Measurements from ENCODE around the gene NDOR1.

DNA sequence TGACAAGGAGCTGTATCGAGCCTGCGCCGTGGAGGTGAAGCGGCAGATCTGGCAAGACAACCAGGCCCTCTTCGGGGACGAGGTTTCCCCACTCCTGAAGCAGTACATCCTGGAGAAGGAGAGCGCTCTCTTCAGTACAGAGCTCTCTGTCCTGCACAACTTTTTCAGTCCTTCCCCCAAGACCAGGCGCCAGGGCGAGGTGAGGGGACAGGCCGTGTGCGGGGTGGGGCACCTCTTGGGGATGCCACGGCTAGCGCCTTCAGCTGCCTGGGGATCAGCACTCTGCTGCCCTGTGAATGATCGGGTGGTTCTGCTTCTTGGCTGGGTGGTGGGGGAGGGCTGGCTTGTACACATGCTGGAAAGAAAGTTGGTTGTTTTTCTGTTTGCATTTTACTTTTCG, 51.4 kb downstream of the NDOR1 start:
- TF ChIP-seq POLR2A (IDR thresholded peaks at IDR 0.05; ENCODE audit: low read length) = no peak
- TF ChIP-seq, protein P1, sequence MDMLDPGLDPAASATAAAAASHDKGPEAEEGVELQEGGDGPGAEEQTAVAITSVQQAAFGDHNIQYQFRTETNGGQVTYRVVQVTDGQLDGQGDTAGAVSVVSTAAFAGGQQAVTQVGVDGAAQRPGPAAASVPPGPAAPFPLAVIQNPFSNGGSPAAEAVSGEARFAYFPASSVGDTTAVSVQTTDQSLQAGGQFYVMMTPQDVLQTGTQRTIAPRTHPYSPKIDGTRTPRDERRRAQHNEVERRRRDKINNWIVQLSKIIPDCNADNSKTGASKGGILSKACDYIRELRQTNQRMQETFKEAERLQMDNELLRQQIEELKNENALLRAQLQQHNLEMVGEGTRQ (IDR thresholded peaks at IDR 0.05) = no peak
- TF ChIP-seq RAD21 (conservative IDR thresholded peaks at IDR 0.05 in 1 of 2, IDR thresholded peaks at IDR 0.05 in 1 of 2) = no peak
- no peak for TF ChIP-seq KDM5A (IDR thresholded peaks at IDR 0.05)
- TF ChIP-seq, protein P2, sequence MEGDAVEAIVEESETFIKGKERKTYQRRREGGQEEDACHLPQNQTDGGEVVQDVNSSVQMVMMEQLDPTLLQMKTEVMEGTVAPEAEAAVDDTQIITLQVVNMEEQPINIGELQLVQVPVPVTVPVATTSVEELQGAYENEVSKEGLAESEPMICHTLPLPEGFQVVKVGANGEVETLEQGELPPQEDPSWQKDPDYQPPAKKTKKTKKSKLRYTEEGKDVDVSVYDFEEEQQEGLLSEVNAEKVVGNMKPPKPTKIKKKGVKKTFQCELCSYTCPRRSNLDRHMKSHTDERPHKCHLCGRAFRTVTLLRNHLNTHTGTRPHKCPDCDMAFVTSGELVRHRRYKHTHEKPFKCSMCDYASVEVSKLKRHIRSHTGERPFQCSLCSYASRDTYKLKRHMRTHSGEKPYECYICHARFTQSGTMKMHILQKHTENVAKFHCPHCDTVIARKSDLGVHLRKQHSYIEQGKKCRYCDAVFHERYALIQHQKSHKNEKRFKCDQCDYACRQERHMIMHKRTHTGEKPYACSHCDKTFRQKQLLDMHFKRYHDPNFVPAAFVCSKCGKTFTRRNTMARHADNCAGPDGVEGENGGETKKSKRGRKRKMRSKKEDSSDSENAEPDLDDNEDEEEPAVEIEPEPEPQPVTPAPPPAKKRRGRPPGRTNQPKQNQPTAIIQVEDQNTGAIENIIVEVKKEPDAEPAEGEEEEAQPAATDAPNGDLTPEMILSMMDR (IDR thresholded peaks at IDR 0.05) = no peak
- no peak for TF ChIP-seq NFE2L2 (conservative IDR thresholded peaks at IDR 0.05; ENCODE audit: low read length)
- TF ChIP-seq NR3C1 (IDR thresholded peaks at IDR 0.05) = no peak
- TF ChIP-seq RCOR1 (IDR thresholded peaks at IDR 0.05; ENCODE audit: low read depth, low read length) = no peak
- no peak for TF ChIP-seq KDM1A (IDR thresholded peaks at IDR 0.05; ENCODE audit: low read depth)
- TF ChIP-seq, protein P3, sequence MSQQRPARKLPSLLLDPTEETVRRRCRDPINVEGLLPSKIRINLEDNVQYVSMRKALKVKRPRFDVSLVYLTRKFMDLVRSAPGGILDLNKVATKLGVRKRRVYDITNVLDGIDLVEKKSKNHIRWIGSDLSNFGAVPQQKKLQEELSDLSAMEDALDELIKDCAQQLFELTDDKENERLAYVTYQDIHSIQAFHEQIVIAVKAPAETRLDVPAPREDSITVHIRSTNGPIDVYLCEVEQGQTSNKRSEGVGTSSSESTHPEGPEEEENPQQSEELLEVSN (IDR thresholded peaks at IDR 0.05; ENCODE audit: borderline replicate concordance, low read depth) = no peak
